ENCODE measurements around the gene ATP9B.
A peak's percentile ranks its signal among the peaks of the same experiment; 100 is the strongest.
"Not testable (repeated sequence)": the region's sequence is repeated elsewhere in the genome, so short reads cannot be mapped to it uniquely, and the experiment has no call there.

The ATP9B gene

DNA sequence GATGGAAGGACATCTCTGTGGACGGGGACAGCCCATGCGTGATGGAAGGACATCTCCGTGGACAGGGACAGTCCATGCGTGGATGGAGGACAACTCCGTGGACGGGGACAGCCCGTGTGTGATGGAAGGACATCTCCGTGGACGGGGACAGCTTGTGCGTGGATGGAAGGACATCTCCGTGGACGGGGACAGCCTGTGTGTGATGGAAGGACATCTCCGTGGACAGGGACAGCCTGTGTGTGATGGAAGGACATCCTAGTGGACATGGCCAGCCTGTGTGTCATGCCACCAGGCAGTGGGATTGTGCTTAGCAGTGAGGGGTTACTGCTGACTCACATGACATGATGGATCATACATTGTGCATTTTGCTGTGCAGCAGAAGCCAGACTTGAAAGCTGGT, 296.5 kb downstream of the ATP9B start:
- no peak for DNase-seq (ENCODE audit: low read depth)

DNA sequence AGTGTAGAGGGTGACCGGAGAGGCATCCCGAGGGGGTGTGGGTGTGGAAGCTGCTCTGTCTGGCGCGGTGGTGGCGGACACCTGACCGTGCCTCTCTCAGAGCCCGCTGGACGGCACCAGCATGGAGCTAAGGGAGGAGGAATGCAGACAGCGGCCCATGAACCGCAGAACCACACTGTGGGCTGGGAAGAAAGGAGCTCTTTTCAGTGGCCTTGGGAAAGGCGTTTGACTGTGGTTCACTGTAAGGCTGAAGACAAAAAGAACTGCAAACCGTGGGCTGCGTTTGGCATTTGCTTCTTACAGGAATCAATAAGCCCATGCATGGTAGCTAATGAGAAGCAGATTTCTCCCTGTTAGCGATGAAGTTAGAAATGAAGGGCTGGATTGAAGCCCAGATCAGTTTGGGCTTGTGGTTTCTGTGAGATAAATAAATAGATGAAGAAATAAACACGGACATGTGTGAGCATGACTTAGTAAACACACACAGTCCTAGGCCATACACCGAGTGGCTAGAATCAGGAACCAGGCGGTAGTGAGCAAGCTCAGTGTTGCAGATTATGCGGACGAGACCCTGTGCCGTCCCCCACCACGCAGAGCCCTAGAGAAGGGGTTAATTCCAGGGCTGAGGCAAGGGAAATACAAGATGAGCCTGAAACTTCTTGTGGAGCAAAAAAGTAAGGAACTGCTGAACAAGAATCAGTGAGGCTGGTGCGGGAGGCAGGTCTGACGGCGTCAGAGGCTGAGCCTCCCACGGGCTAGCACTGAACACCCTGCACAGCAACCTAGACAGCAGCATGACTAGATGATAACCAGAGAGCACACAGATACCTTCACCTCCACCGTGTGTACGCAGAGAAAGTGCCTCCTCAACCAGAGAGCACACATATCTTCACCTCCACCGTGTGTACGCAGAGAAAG, 297.2 kb downstream of the ATP9B start:
- no peak for DNase-seq (ENCODE audit: low read depth)

DNA sequence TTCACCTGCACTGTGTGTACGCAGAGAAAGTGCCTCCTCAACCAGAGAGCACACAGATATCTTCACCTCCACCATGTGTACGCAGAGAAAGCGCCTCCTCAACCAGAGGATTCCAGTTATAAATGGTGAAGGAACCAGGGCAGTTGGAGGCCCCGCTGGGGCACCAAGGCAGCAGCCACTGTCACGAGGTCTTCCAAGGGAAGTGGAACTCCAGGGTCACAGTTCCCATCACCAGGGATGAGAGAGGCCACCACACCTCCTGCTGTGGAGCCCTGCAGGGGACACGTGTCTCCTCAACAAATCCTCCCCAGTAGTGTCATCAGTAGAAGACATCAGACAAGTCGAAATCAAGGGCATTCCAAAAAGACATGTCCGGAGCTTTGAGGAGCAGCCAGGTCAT, 298.3 kb downstream of the ATP9B start:
- DNase-seq (ENCODE audit: low read depth), result no peak

DNA sequence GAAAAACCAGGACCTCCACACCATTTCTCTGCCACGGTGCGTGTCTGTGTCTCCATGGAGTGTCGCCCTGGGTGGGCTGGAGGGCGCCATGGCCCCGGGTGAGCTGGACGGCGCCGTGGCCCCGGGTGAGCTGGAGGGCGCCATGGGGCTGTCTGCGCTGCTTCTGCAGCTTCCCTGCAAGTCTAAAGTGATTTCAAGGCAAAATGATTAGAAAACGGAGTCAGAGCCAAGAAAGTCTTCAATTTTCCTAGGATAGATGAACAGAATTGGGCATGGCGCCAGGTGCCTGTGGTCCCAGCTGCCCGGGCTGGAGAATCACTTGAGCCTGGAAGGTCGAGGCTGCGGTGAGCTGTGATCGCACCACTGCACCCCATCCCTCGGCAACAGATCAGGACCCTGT, 298.8 kb downstream of the ATP9B start:
- DNase-seq (ENCODE audit: low read depth), result no peak

DNA sequence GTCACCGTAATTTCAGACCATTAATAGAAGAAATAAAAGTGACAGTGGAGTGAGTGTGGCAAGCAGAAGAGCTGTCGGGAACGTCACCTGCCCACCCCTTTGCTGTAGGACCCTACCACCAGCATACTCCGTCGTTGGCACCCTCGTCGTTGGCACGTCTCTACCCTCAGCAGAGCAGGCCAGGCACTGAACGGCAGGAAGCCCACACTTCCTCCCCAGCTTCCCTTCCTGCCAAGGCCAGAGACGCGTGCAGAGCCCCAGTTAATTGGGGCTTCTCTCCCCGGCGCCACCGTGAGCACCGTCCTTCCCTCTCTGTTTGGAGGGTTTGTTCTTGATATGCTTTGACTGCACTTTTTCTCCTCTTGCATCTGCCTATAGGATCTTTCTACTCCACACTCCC, 299.5 kb downstream of the ATP9B start:
- DNase-seq (ENCODE audit: low read depth), result no peak

DNA sequence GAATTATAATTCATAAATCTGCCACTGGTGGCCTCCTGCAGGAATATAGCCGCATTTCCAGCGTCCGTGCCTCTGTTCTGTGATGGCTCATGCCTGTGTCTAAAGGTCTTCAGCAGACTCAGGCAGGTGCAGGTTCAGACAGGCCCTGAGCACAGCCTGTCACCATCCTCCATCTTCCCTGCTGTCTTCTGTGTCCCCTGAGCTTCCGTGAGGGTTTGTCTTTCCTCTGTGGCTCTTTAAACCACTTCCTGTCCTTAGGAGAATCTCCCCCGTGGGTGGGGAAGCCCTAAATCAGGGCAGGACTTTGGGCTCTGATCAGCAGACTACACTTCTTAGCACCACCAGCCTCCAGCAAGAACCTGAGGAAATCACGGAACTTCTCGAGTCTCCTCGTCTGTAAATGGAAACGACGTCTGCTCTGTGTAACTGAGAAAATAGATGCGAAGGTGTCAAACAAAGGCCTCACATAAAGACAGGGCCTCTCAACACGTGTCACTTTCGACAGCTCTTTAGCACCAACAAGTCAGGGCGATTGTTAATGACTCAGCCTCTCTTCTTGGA, 302.4 kb downstream of the ATP9B start:
- no peak for DNase-seq (ENCODE audit: low read depth)

DNA sequence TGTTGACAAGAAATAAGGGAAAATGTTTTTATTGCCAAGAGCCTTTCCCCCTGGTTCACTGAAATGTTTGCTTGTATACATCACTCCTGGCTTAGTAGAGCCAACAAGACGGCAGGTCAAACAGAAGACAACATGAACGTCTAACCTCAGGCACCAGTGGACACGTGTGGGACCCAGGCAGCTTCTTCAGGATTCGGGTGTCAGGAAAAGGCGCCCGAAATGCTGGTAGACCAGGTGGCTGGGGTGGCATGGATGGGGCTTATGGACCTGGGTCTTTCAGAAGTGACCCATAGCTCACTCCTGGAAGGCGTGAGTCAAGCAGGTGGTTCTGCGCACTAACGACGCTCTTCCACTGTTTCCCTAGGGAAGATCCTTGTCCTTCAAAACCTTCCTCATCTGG, 303.3 kb downstream of the ATP9B start:
- DNase-seq (ENCODE audit: low read depth), result no peak

DNA sequence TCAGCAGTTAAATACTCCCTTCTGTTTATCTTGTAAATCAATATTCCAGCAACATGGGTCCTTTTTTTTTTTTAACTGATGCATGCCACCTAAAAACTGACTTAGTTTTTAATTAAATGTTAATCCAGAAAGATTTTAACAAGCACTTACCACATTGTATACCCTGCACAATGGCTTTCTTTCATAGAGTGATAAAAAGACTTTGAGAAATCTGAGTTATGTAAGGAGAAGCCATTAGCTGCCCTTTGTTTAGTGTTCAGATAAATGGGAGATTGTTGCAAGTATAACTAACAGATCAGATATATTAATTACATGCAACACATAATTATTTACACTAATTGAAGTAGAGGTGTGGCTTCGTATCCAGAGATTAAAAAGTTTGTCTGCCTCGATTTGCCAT, 303.8 kb downstream of the ATP9B start:
- DNase-seq (ENCODE audit: low read depth), result no peak

DNA sequence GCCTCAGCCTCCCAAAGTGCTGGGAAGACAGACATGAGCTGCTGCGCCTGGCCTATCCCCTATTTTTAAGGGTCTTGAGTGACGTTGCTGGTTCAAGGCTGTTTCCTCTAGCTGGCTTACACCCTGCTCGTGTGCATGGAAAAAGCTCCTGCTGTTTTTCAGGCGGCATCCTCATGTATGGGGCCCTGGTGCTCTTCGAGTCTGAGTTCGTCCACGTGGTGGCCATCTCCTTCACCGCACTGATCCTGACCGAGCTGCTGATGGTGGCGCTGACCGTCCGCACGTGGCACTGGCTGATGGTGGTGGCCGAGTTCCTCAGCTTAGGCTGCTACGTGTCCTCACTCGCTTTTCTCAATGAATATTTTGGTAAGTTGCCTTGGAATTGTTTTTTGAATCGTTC, 304.5 kb downstream of the ATP9B start:
- DNase-seq (ENCODE audit: low read depth), result no peak

DNA sequence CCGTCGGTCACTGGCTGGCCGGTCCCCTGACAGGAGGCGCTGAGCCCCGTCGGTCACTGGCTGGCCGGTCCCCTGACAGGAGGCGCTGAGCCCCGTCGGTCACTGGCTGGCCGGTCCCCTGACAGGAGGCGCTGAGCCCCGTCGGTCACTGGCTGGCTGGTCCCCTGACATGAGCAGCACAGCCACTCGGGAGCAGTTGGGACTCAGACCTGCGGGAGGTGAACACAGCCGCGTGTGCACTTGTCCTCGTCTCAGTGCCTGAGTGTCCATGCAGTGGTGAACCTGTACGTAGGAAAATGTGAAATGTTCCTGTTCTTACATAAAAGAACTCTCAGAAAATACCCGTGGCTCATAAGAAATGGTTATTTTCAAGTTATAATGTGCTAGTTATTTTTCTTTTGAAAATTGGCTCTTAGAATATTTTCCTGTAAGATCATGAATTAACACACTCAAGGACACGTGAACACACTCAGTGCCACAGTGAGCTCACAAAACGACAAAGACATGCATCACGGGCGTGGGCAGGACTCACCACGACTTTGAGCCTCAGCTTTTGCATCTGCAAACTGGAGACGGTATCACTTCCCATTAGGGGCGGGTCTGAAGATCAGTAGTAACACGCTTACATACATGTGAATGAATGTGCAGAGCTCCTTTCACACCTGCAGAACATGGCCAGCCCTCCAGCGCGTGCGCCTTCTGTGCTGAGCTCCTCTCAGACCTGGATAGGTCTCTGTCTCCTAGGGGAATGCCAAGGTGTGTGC, 305.4 kb downstream of the ATP9B start:
- DNase-seq (ENCODE audit: low read depth), result no peak

DNA sequence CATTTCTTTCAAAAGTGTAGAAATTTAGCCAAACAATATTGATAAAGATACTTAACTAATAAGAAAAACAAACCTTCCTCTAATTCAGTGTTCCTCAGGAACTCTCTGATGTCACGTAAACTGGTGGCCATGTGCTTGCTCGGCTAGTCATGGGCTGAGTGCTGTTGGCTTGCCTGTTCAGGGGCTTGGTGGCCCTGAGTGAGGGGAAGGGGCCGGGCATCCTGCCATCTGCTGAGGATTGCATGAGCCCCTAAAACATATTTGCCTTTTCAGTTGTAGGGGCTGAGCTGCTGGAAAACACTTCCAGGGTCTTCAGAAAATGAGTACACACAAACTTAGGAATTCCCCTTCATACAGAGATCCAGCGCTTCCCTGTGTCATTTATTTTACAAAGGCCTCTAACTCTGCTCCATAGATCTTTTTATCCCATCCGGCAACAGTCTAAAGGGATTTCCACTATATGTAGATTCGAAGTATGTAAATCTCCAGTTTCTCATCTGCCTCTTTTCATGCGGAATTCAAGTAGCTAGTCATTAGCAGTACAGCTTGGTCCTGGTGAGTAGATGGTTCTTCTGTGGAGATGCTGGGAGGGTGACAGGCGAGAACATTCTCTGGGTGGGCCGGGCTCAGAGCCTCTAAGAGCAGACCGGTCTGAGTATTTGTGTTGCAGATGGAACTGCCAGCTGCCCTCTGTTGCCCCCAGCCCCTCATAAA, 306.4 kb downstream of the ATP9B start:
- DNase-seq (ENCODE audit: low read depth), result no peak

DNA sequence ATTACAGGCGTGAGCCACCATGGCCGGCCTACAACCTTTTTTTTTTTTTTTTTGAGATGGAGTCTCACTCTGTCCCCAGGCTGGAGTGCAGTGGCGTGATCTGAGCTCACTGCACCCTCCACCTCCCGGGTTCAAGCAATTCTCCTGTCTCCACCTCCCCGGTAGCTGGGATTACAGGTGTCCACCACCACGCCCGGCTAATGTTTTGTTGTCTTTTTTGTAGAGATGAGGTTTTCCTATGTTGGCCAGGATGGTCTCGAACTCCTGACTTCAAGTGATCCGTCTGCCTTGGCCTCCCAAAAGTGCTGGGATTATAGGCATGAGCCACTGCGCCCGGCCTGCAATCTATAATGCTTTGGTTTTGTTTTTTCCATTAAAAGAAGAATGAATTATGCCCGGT, 307.5 kb downstream of the ATP9B start:
- DNase-seq (ENCODE audit: low read depth), result not testable (repeated sequence)

DNA sequence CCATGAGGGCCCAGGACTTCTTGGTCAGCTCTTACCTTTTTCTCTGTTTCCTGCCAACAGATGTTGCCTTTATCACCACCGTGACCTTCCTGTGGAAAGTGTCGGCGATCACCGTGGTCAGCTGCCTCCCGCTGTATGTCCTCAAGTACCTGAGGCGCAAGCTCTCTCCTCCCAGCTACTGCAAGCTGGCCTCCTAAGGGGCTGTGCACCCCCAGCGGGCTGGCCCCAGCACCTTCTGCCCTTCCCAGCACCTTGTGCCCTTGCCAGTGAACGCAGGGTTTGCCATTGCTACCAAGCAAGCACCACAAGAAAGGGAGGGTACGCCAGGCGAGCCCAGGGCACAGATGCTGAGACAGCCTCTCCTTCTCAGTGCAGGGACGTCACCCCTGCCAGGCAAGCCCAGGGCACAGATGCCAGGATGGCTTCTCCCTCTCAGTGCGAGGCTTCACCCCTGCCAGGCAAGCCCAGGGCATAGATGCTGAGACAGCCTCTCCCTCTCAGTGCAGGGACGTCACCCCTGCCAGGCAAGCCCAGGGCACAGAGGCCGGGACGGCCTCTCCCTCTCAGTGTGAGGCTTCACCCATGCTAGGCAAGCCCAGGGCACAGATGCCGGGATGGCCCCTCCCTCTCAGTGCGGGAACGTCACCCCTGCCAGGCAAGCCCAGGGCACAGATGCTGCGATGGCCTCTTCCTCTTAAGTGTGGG, 308.1 kb downstream of the ATP9B start:
- no peak for DNase-seq (ENCODE audit: low read depth)

DNA sequence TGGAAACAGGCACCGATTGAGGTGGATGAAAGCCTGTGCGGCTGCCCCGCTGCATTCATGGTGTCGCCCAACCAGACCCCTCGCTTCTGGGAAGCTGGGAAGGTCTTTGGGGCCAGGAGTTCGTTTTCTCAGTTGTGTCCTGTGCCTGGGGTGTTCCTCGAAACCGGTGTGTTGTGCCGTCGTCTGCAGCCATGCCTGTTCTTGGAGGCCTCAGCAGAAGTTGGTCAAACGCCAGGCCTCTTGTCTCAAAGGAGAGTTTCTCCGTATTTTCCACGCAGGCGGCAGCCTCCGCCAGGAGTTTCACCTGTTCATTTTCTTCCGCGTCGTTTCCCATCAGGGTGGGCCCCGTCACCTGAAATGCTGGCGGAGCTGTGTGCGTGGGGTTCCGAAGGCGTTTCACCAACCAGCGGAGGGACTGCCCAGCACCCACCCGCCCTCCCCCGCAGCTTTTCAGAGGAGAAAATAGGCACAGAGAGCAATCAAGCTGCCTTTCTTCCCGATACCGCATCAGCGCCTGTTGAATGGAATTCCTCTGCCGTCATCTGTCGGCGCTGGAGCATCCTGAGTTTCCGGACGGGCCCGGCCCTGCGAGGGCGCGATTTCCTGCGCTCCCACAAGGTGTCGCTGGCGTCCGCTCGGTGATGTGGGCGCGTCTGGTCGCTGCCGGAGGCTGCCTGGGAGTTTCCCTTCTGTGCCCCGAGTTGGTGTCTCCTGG, 309.5 kb downstream of the ATP9B start:
- DNase-seq (ENCODE audit: low read depth), result peak; percentile 73

DNA sequence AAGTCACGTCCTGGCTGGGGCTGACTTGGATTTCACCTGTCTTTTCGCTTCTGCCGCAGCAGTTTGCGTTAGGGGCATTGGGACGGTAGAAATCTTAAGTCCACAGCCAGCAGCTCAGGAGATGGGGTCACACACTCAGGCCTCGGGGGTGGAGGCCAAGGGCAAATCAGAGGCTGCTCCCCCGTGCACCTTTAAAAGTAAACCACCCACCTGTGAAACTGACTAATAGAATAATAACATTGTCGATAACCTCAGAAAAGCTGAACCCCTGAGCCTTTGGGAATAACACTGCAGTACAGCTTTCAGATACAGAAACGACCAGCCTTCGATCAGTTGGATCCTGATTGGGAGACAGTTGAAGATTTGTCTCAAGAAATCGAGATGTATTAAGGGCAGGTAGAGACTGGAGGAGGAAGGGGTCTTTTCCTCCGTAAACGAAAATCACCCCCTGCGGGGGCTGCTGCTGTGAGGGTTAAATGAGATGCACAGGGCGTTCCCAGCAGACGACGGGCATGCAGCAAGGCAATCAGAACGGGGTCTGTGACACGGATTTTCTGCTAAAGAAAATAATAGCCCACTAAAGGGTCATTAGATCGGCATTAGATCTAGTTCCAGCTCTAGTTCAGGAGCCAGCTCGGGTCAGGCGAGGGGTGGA, 310.2 kb downstream of the ATP9B start:
- no peak for DNase-seq (ENCODE audit: low read depth)

DNA sequence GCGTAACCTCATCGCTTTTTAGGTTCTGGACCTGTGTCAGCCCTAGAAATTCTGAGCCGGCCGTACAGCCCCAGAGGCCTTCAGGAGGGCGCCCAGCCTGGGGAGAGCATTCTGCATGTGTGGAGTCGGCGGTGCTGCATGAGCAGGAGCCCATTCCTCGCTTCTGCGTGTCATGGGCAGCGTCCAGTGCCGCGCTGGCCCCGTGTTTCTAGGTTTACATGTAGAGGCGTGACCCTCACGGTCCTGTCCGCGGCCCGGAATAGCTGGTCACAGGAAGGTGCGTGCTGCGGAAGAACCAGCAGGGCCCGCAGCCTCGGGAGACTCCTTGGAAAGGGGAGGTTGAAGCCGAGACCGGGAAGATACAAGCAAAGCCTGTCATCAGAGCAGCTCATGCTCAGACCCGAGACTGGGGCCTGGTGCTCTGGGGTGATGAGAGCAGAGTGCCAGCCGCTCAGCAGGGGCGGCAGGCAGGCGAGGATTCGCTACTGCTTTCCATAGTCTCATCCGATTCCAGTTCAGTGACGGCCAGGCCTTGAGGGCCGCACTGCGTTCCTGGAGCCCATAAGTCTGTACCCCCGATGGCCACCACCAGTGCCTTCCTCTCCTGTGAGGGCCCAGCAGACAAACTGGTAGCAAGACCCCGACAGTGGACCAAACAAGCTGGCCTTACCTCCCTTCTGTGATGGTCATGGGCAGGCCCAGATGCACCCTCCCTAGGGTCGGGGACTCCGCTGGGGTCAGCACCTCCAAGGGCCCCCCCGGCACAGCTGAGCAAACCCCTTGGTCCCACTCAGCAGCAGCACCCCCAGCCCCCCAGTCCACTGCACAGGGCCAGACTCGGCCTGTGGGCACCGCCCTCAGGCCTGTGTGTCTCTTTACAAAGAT, 311.0 kb downstream of the ATP9B start:
- no peak for DNase-seq (ENCODE audit: low read depth)

DNA sequence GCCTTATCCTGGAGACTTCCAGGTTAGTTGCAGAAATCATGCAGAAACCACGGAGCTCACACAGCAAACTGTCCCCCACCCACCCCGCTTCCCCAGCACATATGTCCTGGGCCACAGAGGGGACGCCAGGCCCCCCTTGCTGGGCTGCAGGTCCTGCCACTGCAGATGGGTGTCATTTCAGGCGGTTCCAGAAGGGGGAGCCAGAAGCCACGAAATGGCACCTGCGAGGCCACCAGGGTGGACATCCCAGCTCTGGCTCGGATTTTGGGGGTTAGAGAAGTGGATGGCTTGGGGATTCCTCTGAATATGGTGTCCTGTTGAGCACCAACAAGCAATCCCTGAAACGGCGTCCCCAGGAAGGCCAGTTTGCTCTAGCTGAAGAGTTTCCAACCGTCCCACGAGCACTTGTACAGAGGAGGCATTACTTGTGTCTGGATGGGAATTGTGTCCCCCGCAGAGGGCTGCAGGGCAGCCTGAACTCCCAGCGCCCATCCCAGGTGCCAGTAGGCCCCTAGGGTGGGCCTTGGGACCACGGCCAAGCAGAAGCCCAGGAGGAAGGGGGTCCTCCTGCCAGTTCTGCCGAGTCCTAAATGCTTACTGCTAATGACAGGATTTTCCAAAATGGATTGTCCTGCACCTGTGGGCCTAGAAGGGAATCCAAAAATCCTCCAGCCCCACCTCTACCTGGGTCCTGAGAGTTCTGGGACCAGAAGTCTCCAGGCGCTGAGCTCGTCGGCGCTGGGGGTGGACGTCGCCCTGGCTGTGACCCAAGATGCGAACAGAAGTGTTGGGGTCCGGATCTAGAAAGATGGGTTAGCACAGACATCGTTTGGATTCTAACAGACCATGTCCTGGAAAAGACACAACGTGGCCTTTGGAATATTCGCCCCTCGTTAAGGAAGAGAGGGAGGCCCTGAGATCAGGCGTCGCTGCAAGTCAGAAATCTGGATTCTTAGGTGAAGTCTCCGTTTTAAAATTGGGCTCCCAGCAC, 311.9 kb downstream of the ATP9B start:
- DNase-seq (ENCODE audit: low read depth), result no peak

DNA sequence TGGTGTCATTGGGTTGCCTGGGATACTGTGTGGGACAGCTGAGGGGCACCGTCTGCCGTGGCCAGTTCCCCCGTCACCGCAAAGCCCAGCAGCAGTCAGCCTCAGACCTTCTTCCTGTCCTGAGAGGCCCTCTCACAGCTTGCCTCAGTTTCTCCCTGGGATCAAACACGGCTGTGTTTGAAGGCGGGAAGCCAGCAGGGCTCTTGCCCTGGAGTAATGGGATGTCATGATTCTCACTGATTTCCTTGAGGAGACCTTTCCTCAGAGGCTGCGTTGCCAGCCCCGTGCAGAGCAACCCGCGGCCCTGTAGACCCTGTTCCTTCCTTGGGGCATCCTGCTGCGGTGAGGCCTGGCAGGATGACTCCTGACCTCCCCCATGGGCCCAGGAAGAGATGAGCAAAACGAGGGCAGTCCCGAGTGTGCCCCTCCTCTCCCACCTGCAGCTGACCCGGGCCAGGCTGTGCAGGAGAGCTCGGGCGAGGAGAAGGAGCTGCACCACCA, 312.7 kb downstream of the ATP9B start:
- no peak for DNase-seq (ENCODE audit: low read depth)
